ENCODE measurements around the gene TOMM7. TPM values are rescaled to one million over a fixed set of nuclear protein-coding genes. Genes with fewer than 3 reads are reported as not detected.
"Not testable (repeated sequence)": the region's sequence is repeated elsewhere in the genome, so short reads cannot be mapped to it uniquely, and the experiment has no call there.

The TOMM7 gene
- total RNA-seq, 2 experiments from 2014 or later = 199 to 229 TPM

- DNase-seq (no peak), ATAC-seq (no peak)
- Mint-ChIP-seq H3K27me3 (peaks cover 9% of the 10 kb centered on the region), H3K4me3 (no peak overlapping the region), H3K9me3 (ENCODE audit: low read depth) (no peaks in the 10 kb centered on the region), H3K4me1 (peaks cover 8% of the 10 kb centered on the region), H3K27ac (no peak overlapping the region), H3K36me3 (no peaks in the 10 kb centered on the region)
- CTCF ChIA-PET = interaction anchor here (1.1 kb wide), 1 partner anchor 52 kb away, joined by 3 read pairs; no protein-coding TSS in a partner anchor
Observed at GRCh38 chr7:22849172-22849571, 26.5 kb upstream of the TOMM7 start.

- H3K9me3 Mint-ChIP-seq (ENCODE audit: low read depth) = no peaks in the 10 kb centered on the region
- H3K27ac Mint-ChIP-seq = no peak overlapping the region
- no peak overlapping the region for H3K4me3 Mint-ChIP-seq
- CTCF ChIA-PET = interaction anchor here (1.3 kb wide), 1 partner anchor 209 kb away, joined by 3 read pairs; no protein-coding TSS in a partner anchor
- ATAC-seq (no peak), DNase-seq (no peak)
- peaks cover 9% of the 10 kb centered on the region for H3K27me3 Mint-ChIP-seq
- no peaks in the 10 kb centered on the region for H3K36me3 Mint-ChIP-seq
- peaks cover 5% of the 10 kb centered on the region for H3K4me1 Mint-ChIP-seq
Observed at GRCh38 chr7:22846961-22847360, 24.3 kb upstream of the TOMM7 start.

DNA sequence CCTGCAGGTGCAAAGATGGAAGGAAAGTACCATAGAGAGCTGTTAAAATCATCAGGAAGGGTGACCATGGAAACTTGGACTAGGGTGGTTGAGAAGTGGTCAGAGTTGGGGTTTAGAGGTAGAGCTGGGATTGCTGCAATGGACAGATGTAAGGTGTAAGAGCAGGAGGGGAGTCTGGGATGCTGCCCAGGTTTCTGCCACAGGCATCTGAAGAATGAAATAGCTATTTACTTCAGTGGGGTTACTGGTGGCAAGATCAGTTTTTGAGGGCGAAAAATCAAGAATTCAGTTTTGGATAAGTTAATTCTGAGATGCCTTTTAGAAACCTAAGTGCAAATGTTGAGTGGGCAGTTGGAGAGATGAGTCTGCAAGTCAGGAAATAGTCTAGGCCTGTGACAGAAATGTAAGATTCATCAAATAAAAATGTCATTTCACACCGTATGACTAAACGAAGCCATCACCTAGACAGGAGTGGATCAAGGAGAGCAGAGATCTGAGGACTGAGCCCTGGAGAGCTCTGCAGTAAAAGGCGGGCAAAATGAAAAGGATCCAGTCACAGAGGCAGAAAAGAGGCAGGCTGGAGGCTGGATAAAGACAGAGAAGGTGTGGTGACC is 22.7 kb upstream of the TOMM7 start:
- DNase-seq = no peak
- Mint-ChIP-seq H3K27me3 (peaks cover 6% of the 10 kb centered on the region), H3K36me3 (no peaks in the 10 kb centered on the region), H3K9me3 (ENCODE audit: low read depth) (no peaks in the 10 kb centered on the region), H3K4me1 (peaks cover 5% of the 10 kb centered on the region), H3K27ac (no peak overlapping the region), H3K4me3 (no peak overlapping the region)
- no peak for ATAC-seq
- CTCF ChIA-PET = interaction anchor here (1.6 kb wide), 1 partner anchor 22 kb away, joined by 3 read pairs; the partner anchor contains the start of gene TOMM7

DNA sequence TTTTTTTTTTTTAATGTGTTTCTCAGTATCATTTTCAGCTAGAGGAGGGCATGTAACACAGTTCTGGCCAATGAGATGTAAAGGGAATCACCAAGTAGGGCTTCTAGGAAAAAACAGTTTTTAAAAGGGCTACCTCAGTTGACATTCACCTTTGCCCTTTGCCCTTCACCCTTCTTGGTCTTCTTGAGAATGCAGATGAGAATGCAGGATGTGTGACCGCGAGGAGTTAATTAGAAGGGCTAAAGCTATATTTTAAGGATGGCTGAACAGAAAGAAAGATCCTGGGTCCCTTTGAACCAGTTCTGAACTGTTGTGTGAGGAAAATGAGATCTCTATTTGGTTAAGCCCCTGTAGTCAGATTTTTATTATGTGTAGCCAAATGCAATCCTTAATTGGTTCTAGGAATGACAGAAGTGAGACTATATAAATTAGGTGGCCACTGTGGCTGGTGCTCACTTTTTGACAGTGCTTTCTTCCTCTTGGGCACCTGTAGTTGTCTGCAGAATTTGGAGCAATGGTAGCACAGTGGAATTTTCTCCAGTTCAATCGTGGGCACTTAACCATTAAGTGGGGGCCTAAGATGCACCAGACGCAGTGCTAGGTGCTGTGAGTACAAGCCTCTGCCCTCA is 21.1 kb upstream of the TOMM7 start:
- Mint-ChIP-seq H3K36me3 (no peaks in the 10 kb centered on the region), H3K4me3 (no peak overlapping the region), H3K27me3 (peaks cover 9% of the 10 kb centered on the region), H3K4me1 (peaks cover 5% of the 10 kb centered on the region), H3K9me3 (ENCODE audit: low read depth) (no peaks in the 10 kb centered on the region), H3K27ac (no peak overlapping the region)
- CTCF ChIA-PET = interaction anchor here (0.8 to 1.5 kb wide), 2 partner anchors 8 to 11 kb away, joined by 3 to 4 read pairs; no protein-coding TSS in a partner anchor
- ATAC-seq (no peak), DNase-seq (no peak)

- H3K27me3 Mint-ChIP-seq = peaks cover 7% of the 10 kb centered on the region
- no peaks in the 10 kb centered on the region for H3K9me3 Mint-ChIP-seq (ENCODE audit: low read depth)
- no peak overlapping the region for H3K4me3 Mint-ChIP-seq
- H3K36me3 Mint-ChIP-seq = no peaks in the 10 kb centered on the region
- H3K27ac Mint-ChIP-seq = no peak overlapping the region
- DNase-seq = no peak
- ATAC-seq = no peak
- peaks cover 5% of the 10 kb centered on the region for H3K4me1 Mint-ChIP-seq
- CTCF ChIA-PET = interaction anchor here (0.8 to 1.5 kb wide), 2 partner anchors 9 to 10 kb away, joined by 3 to 4 read pairs; no protein-coding TSS in a partner anchor
Observed at GRCh38 chr7:22842973-22843372, 20.3 kb upstream of the TOMM7 start.

DNA sequence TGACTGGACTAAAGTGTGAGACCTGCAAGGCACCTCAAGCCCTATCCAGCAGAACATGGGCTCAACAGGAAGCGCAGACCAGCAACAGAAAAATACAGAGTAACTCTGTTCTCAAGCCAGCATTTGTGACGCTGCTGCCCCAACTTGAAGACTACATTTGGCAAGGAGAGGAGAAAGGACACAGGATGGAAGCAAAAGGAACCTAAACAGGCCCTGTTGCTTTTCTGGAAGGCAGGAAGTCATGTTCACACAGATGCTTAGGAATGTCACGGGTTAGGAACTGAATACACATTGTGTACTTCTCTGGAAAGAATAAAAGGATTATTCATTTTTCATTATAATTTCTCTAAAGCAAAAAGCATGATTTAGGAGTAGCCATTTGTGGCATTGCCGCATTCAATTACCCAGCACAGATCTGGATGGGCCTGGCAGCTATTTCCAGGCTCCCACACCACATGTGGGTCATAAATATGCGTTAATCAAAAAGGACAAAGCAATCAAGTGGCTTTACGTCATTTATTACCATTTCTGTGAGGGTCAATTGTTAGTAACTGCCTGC is 19.8 kb upstream of the TOMM7 start:
- H3K27ac Mint-ChIP-seq = no peak overlapping the region
- no peaks in the 10 kb centered on the region for H3K9me3 Mint-ChIP-seq (ENCODE audit: low read depth)
- DNase-seq = no peak
- ATAC-seq = no peak
- CTCF ChIA-PET = interaction anchor here (0.5 to 1.5 kb wide), 2 partner anchors 10 to 72 kb away, joined by 3 to 4 read pairs; no protein-coding TSS in a partner anchor
- H3K36me3 Mint-ChIP-seq = no peaks in the 10 kb centered on the region
- H3K27me3 Mint-ChIP-seq = peaks cover 9% of the 10 kb centered on the region
- H3K4me3 Mint-ChIP-seq = no peak overlapping the region
- peaks cover 5% of the 10 kb centered on the region for H3K4me1 Mint-ChIP-seq

- peaks cover 5% of the 10 kb centered on the region for H3K4me1 Mint-ChIP-seq
- CTCF ChIA-PET = interaction anchor here (0.5 kb wide), 1 partner anchor 72 kb away, joined by 4 read pairs; no protein-coding TSS in a partner anchor
- ATAC-seq (no peak), DNase-seq (no peak)
- peaks cover 9% of the 10 kb centered on the region for H3K27me3 Mint-ChIP-seq
- H3K4me3 Mint-ChIP-seq = no peak overlapping the region
- no peaks in the 10 kb centered on the region for H3K36me3 Mint-ChIP-seq
- no peak overlapping the region for H3K27ac Mint-ChIP-seq
- no peaks in the 10 kb centered on the region for H3K9me3 Mint-ChIP-seq (ENCODE audit: low read depth)
Observed at GRCh38 chr7:22841954-22842353, 19.3 kb upstream of the TOMM7 start.

DNA sequence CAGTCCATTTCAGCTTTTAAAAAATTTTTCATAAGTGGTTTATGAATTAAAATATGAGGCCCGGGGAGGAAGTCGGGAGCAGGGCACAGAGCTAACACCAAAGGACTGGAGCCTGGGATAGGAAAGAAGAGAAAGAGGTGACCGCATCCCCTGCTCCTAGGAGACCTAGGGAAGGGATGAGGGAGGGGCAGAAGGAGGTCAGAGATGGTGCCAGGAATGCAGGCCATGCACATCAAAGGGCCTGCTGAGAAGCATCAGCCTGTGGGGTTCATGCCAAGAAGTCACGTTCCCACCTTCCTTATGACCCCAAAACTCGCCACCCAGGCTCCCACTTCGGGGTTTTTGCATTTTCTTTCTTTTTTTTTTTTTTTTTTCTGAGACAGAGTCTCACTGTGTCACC is 14.7 kb upstream of the TOMM7 start:
- ATAC-seq = no peak
- H3K4me3 Mint-ChIP-seq = no peak overlapping the region
- CTCF ChIA-PET = no interaction called here
- H3K27ac Mint-ChIP-seq = no peak overlapping the region
- no peaks in the 10 kb centered on the region for H3K4me1 Mint-ChIP-seq
- H3K36me3 Mint-ChIP-seq = no peaks in the 10 kb centered on the region
- no peaks in the 10 kb centered on the region for H3K9me3 Mint-ChIP-seq (ENCODE audit: low read depth)
- no peak for DNase-seq
- peaks cover 19% of the 10 kb centered on the region for H3K27me3 Mint-ChIP-seq

DNA sequence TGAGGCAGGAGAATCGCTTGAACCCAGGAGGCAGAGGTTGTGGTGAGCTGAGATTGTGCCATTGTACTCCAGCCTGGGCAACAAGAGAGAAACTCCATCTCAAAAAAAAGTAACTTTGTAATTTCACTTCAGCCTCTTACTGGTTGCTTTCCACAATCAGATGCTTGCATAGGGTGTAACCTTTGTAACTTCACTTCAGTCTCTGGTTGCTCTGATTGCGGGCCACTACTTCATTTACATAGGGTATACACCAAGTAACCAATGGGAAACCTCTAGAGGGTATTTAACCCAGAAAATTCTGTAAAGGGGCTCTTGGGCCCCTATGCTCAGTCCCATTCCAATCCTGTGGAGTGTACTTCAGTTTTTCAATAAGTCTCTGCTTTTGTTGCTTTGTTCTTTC is 13.9 kb upstream of the TOMM7 start:
- H3K36me3 Mint-ChIP-seq, H3K27ac Mint-ChIP-seq, CTCF ChIA-PET: not testable (repeated sequence)

GRCh38 chr7:22833957-22834356 is 11.3 kb upstream of the TOMM7 start:
- DNase-seq (no peak), ATAC-seq (no peak)
- H3K27ac Mint-ChIP-seq = no peak overlapping the region
- H3K27me3 Mint-ChIP-seq = peaks cover 15% of the 10 kb centered on the region
- H3K4me1 Mint-ChIP-seq = no peaks in the 10 kb centered on the region
- H3K36me3 Mint-ChIP-seq = no peaks in the 10 kb centered on the region
- CTCF ChIA-PET = no interaction called here
- H3K9me3 Mint-ChIP-seq (ENCODE audit: low read depth) = no peaks in the 10 kb centered on the region
- H3K4me3 Mint-ChIP-seq = no peak overlapping the region

More for the DNA sequence above, 13.9 kb upstream of the TOMM7 start:
- H3K4me1 Mint-ChIP-seq; DNase-seq; ATAC-seq; H3K9me3 Mint-ChIP-seq (ENCODE audit: low read depth); H3K4me3 Mint-ChIP-seq: not testable (repeated sequence)
- peaks cover 19% of the 10 kb centered on the region for H3K27me3 Mint-ChIP-seq

GRCh38 chr7:22833113-22833855 is 10.6 kb upstream of the TOMM7 start:
- no peak overlapping the region for H3K27ac Mint-ChIP-seq
- H3K36me3 Mint-ChIP-seq = no peaks in the 10 kb centered on the region
- ATAC-seq = no peak
- no peak overlapping the region for H3K4me3 Mint-ChIP-seq
- peaks cover 15% of the 10 kb centered on the region for H3K27me3 Mint-ChIP-seq
- H3K9me3 Mint-ChIP-seq (ENCODE audit: low read depth) = no peaks in the 10 kb centered on the region
- CTCF ChIA-PET = interaction anchor here (1.3 kb wide), 1 partner anchor 10 kb away, joined by 3 read pairs; no protein-coding TSS in a partner anchor
- DNase-seq = no peak
- no peaks in the 10 kb centered on the region for H3K4me1 Mint-ChIP-seq

- H3K36me3 Mint-ChIP-seq = no peaks in the 10 kb centered on the region
- DNase-seq (no peak), ATAC-seq (no peak)
- no peaks in the 10 kb centered on the region for H3K4me1 Mint-ChIP-seq
- H3K27me3 Mint-ChIP-seq = peaks cover 13% of the 10 kb centered on the region
- CTCF ChIA-PET = interaction anchor here (1.3 kb wide), 1 partner anchor 11 kb away, joined by 3 read pairs; no protein-coding TSS in a partner anchor
- H3K27ac Mint-ChIP-seq = no peak overlapping the region
- no peak overlapping the region for H3K4me3 Mint-ChIP-seq
- no peaks in the 10 kb centered on the region for H3K9me3 Mint-ChIP-seq (ENCODE audit: low read depth)
Observed at GRCh38 chr7:22832401-22832800, 9.8 kb upstream of the TOMM7 start.

DNA sequence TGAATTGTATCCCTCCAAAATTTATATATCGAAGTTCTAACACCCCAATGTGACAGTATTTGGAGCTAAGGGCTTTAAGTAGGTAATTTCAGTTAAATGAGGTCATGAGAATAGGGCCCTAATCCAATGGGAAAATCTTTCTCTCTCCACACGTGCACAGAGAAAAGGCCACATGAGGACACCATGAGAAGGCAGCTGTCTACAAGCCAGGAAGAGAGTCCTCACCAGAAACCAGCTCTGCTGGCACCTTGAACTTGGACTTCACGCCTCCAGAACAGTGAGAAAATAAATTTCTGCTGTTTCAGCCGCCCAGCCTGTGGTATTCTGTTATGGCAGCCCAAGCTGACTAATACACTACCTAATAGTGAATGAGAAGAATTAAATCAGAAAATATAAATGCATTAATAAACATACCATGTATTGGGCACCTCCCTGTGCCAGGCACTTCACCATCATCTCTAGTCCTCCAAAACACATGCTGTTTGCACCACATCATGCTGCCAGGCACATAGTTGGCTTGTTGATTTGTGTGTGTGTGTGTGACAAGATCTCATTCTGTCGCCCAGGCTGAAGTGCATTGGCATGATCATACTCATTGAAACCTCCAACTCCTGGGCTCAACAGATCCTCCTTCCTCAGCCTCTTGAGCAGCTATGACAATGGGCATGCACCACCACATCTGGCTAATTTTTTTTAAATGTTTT is 9.1 kb upstream of the TOMM7 start:
- peaks cover 15% of the 10 kb centered on the region for H3K27me3 Mint-ChIP-seq
- ATAC-seq (no peak), DNase-seq (no peak)
- H3K27ac Mint-ChIP-seq = no peak overlapping the region
- CTCF ChIA-PET = interaction anchor here (0.7 to 1.3 kb wide), 2 partner anchors 11 to 721 kb away, joined by 3 to 4 read pairs; no protein-coding TSS in a partner anchor
- H3K36me3 Mint-ChIP-seq = no peaks in the 10 kb centered on the region
- no peak overlapping the region for H3K4me3 Mint-ChIP-seq
- no peaks in the 10 kb centered on the region for H3K9me3 Mint-ChIP-seq (ENCODE audit: low read depth)
- no peaks in the 10 kb centered on the region for H3K4me1 Mint-ChIP-seq

Measured in activated CD8-positive, alpha-beta memory T cell treated with anti-CD3 and anti-CD28 coated beads, Interleukin-2, amount 10 ng/mL, durations not matched to agents 7 days and 5 days (primary cell).